ENCODE data around the gene PNMA6E.

- TF ChIP-seq POLR2A (IDR thresholded peaks at IDR 0.05), result no peak
- no peak for TF ChIP-seq CTCF (IDR thresholded peaks at IDR 0.05)
- no peak for TF ChIP-seq EP300 (IDR thresholded peaks at IDR 0.05)
- TF ChIP-seq POLR2AphosphoS5 (IDR thresholded peaks at IDR 0.05), result no peak
Observed at GRCh38 chrX:153371256-153371655, 29.9 kb downstream of the PNMA6E start.

Data from upper lobe of left lung (tissue), 4 donors.